Stimulated activated CD4-positive, alpha-beta T cell treated with anti-CD3 and anti-CD28 coated beads, Interleukin-2, amount 100 ng/mL, for 24 hours (primary cell): ENCODE results near the gene ADM5.

ENCODE experiments used
- DNase-seq, 2 donors: peaks; one replicate each; pipeline ENCODE4 v3.0.0-alpha.2; 2020

ADM5 gene

DNA sequence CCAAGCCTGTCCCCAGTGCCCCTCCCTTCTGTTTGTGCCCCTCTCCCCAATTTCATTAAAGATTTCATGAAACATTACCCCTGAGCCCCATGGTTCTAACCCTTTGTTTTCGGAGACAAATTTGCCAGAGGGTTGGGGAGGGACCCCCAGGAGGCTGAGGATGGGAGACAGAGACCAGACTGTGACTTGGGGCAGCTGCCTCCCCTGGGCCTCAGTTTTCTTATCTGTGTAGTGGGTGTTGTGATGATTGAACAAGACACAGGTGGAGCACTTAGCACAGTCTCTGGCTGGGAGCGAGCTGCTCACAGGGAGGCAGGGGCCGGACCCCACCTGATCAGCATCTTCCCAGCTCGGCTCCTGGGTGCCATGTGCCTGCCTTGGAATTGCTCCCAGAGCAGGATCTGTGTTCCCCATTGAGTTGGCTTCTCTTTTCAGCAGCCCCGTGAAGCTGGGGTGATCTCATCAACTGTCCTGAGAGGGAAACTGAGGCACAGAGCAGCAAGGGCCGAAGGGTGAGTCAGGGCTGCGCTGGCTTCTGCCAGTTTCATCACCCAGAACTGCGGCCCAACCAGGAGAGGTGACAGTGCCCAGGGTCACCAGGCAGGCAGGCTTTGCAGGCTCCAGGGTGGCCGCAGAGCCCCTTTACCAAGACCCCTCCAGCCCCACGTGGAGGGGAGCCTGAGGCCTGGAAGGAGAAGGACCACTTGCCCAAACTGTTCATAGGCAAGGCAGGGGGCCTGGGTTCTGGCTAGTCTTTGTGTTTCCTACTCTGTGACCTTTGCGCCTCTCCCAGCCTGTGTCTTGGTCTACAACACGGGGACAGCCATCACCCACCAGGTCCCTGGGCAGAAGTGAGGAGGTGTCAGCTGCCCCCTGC, 30.6 kb upstream of the ADM5 start:
- DNase-seq = no peak

DNA sequence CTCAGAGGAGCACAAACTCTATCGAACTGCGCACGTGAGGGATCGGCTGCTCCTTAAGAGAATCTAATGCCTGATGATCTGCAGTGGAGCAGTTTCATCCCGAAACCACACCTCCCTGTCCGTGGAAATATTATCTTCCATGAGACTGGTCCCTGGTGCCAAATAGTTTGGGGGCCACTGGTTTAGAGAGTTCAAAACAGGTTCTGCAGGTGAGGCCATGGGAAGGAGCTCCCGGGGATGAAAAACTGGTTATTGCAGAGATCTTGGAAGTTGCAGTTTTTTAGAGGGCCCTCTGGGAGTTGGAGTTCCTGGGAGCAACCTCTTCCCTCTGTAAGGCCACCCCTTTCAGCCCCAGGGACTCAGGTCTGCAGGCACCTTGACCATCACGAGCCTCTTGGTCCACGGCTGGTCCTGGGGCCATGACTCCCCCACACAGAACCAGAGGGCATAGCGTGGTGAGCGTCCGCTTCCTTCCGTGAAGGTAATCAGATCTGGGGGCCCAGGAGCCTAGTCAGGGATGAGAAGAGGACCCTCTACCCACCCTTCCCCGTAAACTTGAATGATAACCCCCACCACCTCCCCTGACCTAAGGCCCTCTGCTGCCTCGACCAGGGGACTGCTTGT, 28.9 kb upstream of the ADM5 start:
- DNase-seq = no peak

DNA sequence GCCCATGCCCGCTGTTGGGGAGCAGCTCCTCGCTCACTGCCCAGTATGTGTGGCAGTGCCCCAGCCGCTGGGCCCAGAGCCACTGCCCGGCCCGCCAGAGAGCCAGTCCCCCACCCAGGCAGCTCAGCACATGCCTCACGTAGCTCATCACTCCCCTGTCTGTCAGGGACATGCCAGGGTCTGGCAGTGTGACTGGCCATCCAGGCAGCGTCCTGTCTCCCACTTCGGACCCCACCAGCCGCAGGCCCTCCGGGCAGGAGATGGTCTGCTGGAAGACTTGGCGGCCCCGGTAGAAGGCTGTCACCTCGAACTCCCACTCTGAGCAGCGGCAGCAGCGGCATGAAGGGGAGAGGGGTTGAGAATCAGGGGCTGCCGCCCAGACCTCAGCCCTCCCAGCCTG, 27.4 kb upstream of the ADM5 start:
- DNase-seq = no peak

DNA sequence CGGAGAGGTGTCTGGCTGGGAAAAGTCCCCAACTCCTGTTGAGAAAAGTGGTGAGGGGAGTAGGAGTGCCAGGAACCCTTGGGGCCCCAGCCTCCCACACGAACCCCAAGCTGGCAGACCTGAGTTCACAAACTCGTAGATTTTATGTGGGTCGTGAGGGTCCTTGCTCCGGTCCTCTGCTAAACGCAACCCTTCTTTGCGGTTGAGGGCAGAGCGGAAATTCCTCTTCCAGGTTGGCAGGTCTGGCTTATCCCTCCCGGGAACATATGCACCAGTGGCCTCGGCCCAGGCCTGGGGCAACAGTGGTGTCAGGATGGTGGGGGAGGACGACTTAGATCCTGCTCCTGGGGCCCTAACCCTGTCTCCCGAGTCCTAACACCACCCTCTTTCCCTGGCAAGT, 26.2 kb upstream of the ADM5 start:
- DNase-seq = no peak

DNA sequence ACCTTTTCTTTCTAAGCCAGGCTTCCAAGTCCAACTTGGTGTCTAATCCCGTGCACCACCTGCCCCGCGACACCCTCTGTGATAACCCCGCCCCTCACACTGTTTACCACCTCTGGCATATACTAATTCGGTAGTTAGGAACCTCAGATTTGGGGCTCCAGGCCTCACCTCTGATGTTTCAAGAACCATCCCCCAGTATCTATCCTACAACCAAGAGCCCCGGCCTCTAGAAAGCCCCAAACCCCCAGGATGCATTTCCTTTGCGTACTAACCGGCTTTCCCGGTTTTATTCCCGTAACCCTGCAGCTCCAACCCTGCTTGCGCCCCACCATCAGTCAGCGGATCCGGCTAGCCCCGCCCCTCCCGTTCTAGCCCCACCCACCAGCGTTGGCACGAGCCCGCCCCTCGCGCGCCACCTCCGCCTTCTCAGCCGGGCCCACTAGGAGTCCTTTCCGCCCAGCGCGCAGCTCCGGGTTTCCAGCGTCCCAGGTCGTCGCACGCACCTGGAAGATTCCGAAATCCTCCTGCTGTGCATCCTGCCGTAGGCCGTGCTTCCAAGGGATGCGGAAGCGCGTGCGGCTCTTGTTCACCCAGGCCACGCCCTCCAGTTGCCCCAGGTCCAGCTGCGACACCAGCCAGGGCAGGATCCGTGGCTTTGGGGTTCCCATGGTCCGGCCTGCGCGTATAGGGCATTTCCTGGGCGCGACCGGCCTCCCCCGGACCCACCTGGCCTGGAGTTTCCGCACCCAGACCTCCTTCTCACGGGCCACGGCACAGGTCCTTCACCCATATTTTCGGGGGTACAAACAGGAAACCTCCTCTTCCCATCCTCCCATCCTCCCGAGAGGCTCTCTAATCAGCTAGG, 25.0 kb upstream of the ADM5 start:
- peak; percentile 93 to 96 for DNase-seq

DNA sequence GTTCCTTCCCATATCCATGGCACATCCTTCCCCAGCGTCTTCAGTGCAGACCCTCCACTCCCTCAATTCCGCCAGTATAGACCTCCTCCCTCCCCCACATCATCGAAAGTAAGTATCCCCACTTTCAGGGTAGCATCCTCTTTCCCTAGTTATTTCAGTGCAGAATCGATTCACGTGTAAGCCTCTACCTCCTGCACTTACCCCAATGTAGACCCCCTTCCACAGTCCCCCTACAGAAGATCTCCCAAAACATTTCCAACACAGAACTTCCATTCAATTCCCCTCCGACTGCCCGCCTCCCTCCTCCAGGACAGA, 24.4 kb upstream of the ADM5 start:
- no peak for DNase-seq

DNA sequence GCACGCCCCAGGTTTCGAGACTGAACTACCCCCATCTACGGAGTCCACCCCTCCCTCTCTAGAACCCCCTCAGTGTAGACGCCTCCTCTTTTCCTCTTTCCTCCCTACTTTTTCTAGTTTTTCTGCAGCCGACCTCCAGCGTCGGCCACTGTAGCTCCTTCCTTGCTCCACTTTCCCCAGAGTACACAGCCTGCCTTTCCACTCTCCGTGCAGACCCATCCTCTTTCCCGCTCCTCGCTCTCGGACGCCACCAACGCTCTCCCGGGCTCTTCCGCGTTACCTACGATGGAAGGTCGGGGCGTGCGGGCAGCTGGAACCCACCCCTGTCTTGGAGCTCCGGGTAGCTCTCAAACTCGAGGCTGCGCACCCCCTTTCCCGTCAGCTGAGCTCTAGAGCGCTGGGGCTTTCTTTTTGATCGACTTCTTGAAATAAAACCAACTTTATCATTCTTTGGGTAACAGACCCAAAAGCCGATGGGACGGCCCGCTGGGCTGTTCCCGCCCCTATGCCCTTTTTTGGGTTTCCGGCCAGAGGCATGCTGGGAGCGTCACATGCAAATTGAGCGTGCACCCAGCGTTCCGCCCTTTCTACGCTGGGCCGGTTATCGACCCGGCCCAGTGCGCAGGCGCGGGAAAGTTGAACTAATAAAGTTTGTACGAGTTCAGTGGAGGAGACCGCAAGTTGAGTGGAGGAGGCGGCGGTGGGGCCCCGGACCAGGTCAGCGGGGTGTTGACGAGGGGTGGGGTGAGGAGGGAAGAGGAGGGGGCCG, 23.9 kb upstream of the ADM5 start, which contains the start of the genes BCL2L12 and IRF3:
BCL2L12 (plus strand) TSS at position 583 of the 769 bp plus-strand sequence. CDS start 760 bp downstream, outside the sequence.
IRF3 (minus strand) TSS at position 507 of the 769 bp plus-strand sequence. CDS start 1,019 bp downstream, outside the sequence.
- peak; percentile 100 for DNase-seq

DNA sequence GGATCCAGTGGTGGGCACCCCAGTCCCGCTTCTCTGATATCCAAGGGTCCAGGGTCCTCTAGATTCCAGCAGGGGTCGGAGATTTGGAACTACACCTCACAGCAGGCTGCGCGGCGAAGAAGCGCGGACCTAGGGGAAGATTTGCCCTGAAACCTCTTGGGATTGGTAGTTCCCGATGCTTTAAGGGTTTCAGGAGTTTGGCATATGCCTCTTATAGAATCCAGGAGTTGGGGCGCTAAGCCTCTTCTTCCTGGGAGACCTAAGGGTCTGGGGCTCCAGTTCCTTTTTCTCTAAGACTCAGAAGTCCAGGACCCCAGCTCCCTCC, 23.3 kb upstream of the ADM5 start:
- DNase-seq = no peak

DNA sequence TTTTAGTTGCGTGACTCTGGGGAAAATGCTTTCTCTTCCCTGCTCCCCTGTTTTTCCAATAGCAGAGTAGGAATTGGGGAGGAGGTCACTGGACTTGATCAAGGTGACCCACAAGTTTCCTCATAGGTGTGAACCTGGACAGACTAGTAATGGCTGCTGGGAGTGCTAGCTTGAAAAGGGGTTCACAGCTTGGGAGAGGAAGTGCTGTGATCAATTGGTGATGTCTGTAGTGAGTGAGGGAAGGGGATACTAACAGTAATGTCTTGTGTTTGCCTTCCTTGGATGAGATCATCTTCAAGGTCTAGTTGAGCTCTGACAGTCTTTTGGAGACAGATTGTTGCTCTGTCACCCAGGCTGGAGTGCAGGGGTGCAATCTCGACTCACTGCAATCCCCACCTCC, 21.9 kb upstream of the ADM5 start:
- no peak for DNase-seq

DNA sequence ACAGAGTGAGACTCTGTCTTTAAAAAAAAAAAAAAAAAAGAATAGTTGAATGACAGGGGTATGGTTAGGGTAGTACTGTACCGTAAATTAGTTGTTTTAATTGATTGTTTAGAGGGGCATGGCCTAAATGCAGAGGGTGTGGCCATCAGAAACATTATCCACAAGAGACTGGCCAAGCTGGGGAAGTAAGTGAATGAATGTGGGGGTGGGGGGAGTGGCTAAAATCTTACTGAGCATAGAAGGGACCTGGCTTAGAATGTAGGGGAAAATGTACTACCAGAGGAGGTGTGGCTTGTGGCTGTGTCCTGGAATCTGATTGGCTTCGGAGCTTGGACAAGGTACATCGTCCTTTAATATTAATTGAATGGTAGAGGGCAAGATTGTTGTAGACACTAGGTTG, 19.9 kb upstream of the ADM5 start:
- no peak for DNase-seq

DNA sequence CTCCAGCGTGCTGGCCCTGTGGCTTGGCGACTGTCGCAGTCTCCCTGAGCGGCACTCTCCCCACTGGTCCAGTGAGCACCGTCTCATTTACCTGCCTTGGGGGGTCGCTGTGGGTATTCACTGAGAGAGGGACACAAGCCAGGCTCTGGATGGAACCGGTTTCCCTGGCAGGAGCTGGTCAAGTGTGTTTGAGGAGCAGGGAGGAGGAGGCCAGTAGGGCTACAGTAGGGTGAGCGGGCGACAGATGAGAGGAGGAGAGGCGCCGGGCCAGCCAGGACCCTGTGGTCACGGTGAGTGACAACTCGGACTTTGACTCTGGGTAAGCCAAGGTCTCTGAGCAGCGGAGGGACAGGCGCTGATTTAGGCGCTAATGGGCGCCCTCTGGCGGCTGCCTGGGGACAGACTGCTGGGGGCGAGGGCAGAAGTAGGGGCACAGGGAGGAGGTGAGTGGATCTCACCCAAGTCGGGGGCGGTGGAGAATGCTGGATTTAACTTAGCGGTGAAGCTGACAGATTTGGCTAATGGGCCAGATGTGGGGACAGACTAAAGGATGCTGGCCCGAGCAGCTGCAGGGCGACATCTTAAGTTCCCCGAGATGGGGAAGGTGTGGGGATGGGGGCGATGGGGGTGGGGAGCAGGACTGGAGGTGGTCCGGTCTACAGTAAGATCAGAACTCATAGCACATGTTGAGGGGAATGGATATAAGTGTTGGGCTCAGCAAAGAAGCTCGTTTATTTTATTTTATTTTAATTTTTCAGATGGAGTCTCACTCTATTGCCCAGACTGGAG, 17.1 kb upstream of the ADM5 start:
- DNase-seq = peak; percentile 82 to 83

DNA sequence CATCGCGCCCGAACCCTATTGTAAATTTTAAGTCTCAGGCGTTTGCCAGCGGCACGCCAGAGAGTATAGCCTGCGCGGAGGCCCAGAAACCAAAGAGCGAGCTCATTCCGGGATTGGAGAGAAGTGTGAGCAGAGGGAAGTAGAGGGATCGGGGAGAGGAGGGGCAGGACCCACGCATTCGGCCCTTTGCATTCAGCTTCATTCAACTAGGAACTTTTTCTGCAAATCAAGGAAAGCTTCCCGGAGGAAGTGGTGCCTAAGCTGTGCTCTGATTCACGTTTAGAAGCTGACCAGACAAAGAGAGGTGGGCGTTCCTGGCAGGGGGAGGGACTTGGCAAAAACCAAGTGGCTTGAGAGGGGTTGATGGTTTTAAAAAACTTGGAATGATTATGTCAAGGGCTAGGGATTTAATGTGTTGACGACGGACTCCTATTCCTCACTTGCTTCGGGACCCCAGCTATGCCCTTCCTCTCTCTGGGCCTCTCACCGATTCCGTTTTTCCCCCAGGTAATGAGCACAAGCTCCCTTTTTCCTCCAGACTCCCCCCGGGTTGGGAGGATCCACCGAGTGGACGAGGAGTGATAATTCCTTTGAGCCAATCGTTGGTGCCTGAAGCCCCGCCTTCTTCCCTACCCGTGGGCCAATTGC, 13.1 kb upstream of the ADM5 start:
- peak in 1 of 2 donors; percentile 42 for DNase-seq

DNA sequence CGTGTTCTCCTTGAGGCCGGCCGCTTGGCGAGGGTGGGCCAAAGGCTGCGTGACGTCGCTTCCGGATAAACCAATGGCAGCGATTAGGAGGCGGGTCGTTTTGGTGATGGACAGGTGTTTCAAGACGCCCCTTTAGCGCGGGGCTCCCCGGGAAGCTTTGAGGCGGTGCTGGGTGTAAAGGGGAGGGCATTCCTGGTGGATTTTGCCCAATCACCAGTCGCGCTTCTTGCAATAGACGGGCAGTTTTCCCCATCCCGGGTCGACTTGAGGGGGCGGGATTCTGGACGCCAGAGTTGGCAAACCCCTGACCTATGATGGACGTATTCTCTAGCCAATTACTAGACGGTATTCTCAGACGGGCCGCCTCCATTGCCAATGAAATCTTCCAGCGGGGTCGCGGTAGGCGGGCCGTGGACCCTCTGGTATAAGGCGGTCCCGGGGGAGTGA, 12.6 kb upstream of the ADM5 start:
- DNase-seq = peak; percentile 99

DNA sequence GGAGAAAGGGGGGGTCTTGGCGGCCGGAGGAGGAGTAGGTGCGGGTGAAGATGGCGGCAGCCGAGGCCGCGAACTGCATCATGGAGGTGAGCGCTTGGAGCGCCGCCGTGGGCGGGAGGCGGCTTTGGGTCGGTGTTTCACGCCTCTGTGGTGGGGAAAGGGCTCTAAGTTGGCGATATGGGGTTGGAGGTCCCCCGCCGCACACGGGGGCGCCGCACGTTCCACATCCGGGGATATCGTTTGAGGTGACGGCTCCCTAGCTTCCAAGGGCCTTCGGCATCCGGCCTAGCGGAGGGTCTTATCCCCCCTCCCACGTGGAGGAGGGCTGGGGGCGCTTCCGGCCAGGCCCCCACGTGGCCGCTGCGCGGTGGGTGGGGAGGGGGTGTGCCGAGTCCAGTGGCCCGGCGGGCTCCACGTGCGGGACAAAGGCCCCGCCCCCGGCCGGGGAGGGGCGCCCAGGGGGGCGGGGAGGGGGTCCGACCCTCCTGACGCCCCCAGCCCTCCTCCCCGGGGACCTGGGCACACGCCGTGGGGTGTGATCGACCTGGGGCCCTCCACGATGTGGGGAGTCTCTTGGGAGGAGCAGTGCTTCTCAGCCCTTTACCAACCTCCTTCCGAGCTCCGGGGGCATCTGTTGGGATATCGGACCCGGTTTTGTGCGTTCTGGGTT, 12.0 kb upstream of the ADM5 start, which contains the start of gene PRMT1:
PRMT1 (plus strand) TSS at position 41 of the 670 bp plus-strand sequence; CDS start at position 51, 10 bp downstream.
- peak; percentile 60 to 67 for DNase-seq

DNA sequence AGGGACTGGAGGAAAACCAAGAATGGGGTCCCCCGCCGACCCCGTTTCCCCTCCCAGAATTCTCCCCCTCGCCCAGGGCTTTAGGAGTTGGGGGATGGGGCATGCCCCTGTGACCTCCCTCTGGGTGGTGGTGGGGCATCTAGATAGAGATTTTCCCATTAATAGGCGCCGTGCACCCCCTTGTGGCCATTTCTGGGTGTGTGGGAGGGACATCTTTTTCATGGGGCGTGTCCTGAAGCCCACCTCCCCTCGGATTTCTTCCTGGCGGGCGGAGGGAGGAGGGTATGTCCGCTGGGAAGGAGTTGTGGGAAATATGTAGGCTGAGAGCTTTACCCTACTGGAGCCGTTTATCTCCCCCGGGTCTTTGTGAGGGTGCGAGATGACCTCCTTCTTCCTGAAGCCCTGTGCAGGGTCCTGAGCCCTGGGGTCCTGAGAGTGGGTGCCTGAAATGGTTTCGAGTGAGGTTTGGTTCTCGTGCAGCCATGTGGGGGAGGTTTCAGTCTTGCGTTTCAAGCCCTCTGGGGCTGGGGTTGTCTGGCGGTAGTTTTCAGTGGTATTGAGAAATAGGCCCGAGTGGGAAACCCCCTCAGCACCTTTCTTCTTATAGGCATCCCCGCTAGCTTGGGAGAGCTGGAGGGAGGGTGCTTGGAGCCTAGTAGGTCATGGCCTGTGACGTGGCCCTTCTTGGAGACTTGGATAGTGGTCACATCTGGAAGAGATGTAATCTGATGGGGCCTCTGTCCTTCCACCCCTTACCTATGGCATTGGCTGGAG, 11.3 kb upstream of the ADM5 start:
- peak; percentile 82 to 88 for DNase-seq

DNA sequence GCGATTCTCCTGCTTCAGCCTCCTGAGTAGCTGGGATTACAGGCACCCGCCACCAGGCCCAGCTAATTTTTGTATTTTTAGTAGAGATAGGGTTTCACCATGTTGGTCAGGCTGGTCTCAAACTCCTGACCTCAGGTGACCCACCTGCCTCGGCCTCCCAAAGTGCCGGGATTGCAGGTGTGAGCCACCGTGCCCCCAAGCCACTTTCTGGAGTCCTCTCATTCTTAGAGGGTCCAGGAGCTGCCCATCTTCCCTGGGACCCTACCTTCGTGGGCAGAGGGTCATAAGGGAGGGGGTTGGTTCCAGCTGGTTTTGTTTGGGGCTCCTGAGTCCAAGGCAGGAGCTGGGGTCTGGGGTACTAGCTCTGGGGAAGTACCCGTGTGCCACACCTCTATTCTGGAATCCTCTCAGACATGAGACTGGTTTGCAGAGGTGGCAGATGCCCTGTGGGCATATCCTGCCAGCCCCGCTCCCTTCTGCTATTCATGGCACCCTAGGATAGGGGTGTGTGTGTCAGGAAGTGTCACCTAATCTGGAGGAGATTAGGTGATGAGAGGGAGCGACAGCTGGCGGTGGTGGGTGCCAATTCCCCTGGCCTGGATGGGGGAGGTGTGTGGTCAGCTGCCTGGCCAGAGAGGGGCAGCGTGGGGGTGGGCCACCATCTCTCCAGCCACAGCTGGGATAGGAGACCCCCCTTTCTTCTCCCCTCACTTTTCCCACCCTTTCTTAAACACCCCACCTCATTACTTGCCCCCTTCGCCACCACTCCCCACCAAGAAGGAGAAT, 10.2 kb upstream of the ADM5 start:
- no peak for DNase-seq

DNA sequence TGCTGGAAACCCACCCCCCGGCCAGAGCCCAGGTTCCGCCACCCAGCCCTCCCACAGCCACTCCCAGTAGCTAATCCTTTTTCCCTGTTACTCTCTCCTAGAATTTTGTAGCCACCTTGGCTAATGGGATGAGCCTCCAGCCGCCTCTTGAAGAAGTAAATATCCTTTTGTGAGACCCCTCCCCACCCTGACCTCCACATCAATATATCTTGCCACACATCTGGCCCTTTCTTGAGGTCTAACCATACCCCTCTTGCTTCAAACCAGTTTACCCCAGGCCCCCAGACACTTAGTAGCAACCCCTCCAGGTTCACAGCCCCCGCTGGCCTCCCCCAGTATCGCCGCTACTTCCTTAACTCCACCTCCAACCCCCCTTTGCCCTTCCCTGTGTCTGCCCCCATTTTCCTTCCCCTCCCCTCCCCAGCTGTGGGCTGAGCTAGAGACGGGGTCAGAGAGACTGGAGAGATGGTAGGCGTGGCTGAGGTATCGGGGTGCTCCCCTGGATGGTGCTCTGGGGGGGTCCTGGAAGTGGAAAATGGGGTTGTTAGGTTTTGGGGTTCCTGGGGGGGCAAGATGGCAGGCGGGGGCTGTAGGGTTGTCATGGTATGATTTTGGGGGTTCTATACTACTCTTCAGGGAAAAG, 9.5 kb upstream of the ADM5 start:
- DNase-seq = no peak
